Erythroblast (primary cell): ENCODE results near the gene RALB.

Source experiments
- GATA1 ChIP-seq: IDR thresholded peaks from 2 replicates; pipeline ENCODE4 v1.6.1; 2011; ENCODE audit warnings: low read depth, mild to moderate bottlenecking, control low read depth, low read length, moderate library complexity
- POLR2A ChIP-seq: IDR thresholded peaks from 2 replicates; pipeline ENCODE4 v1.6.1; 2011; ENCODE audit warnings: mild to moderate bottlenecking, low read length

DNA sequence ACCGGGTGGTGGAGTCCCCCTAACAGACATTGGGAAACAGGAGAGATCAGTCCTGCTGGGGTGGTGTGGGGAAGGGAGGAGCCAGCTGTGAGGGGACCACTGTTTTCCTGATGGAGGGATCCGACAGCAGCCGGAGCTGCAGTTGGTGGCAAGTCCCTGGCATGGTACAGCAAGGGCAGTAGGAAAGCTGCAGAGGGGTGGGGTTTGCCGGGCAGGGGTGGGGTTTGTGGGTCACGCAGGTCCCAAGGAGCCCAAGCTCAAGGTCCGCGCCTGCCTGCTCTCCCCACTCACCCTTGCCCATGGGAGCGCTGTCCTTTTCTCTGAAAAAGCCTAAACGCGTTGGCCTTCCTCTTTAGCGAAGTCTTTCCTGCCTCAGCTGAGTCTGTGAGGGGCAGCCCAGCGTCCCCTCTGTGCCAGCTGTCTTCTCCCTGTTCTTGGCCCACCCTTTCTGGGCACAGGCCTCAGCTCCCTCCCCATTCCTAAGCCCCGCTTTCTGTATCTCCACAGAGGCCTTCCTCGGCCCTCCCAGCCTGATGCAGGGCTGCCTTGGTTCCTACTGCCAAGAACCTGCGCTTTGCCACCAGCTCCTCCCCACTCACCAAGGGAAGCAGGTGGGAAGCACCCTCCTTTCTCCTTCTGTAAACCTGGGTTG lies 64.0 kb downstream of the RALB start:
- TF ChIP-seq POLR2A (no peak), GATA1 (no peak)
